Measurements from ENCODE around the gene PTGER1.
A peak's percentile ranks its signal among the peaks of the same experiment; 100 is the strongest.
"Not testable (repeated sequence)": the region's sequence is repeated elsewhere in the genome, so short reads cannot be mapped to it uniquely, and the experiment has no call there.

Gene PTGER1

DNA sequence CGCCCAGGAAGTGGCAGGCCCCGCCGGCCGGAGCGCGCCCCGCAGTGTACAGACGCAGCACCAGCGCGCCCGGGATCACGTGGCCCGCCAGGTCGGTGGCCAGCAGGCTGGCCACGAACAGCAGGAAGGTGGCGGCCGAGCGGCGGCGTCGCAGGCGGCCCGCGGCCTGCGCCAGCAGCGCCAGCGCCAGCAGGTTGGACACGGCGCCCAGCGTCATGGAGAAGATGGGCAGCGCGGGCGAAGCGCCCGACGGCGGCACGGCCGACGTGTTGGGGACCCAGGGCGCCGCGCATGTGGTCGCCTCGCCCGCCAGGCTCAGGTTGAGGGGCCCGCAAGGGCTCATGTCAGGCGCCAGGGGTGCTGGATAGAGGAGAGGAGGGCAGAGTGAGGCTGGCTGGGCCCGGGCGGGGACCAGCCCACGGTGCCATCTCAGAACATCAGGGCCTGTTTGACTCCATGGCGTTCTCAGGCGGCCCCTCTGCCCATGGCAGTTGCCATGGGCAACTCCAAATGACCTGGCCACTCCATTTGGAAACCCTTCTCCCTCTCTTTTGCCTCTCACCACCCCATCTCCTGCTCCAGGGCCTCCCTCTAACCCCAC, 1.1 kb downstream of the PTGER1 start:
- DNase-seq (ENCODE audit: low read depth) = no peak

- no peak for DNase-seq (ENCODE audit: low read depth)
These were observed 1.8 kb downstream of the PTGER1 start for GRCh38 chr19:14473073-14473977.

DNA sequence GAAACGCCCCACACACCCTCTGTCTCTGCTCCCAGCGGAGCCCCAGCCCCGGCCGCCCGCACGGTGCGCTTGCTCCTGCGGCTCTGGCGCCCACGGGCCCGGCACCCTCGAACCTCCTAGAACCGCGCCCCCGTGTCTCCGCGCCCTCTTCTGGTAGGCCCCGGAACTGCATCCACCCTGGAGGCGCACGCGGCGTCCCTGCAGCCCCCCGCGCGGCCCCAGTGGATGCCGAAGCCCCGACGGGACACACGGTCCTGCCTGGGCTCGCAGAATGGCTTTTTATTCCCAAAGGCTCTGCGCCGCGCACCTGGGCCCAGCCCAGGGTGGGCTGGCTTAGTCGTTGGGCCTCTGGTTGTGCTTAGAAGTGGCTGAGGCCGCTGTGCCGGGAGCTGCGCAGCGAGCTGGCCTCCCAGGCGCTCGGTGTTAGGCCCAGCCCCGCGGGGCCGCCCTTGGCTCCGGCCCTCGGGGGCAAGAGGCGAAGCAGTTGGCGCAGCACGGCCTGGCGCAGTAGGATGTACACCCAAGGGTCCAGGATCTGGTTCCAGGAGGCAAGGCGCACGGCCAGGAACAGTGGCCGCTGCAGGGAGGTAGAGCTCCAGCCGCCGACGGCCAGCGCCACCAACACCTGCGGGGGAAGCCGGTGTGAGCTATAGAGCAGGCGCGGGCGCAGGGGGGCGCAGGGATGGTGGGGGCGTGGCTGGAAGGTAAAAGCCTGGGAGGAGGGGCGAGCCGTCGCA, 2.8 kb downstream of the PTGER1 start:
- peak; percentile 47 for DNase-seq (ENCODE audit: low read depth)

- DNase-seq (ENCODE audit: low read depth) = no peak
These were observed 3.5 kb downstream of the PTGER1 start for GRCh38 chr19:14471436-14472187.

- DNase-seq (ENCODE audit: low read depth) = no peak
These were observed 4.9 kb downstream of the PTGER1 start for GRCh38 chr19:14470031-14470876.

GRCh38 chr19:14467816-14468215, 7.3 kb downstream of the PTGER1 start:
- DNase-seq (ENCODE audit: low read depth) = no peak

- no peak for DNase-seq (ENCODE audit: low read depth)
These were observed 7.8 kb downstream of the PTGER1 start for GRCh38 chr19:14467391-14467790.

- no peak for DNase-seq (ENCODE audit: low read depth)
These were observed 11.4 kb downstream of the PTGER1 start for GRCh38 chr19:14463747-14464146.

DNA sequence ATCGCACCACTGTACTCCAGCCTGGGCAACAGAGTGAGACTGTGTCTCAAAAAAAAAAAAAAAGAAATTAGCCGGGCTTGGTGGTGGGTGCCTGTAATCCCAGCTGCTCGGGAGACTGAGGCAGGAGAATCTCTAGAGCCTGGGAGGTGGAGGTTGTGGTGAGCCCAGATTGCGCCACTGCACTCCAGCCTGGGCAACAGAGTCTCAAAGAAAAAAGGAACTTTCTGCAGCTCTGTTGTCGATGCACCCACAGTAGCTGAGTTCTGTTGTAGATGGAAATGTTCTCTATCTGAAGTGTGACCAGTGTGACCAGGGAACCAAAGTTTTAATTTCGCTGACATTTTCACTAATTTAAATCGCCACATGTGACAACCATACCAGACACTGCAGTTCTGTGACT, 12.8 kb downstream of the PTGER1 start:
- not testable (repeated sequence) for DNase-seq (ENCODE audit: low read depth)

DNA sequence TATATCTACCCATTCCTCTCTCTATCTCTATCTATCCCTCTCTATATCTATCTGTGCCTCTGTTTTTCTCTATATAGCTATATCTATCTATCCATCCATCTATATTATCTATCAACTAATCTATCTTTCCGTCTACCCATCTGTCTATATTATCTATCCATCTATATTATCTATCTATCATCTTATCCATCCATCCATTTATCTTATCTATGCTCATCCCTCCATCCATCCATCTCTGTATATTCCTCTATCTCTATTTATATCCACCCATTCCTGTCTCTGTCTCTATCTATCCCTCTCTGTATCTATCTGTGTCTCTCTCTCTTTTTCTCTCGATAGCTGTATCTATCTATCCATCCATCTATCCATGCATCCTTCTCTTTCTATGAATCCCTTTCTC, 14.2 kb downstream of the PTGER1 start:
- no peak for DNase-seq (ENCODE audit: low read depth)

DNA sequence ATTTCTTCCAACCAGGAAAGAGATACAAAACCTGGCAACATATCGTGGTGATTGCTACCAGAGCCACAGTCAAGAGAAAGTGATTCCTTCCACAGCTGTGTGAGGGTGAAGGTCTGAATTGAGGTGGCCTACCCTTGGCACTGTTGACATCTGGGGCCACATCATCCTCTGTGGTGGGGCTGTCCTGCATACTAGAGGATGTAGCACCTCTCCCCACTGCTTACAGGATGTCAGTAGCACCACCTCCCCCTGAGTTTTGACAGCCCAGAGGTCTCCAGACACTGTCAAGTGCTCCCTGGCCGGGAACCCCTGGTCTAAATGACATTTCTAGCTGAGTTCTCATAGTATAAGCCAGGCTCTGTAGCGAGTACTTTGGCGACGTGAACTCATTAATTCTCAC, 15.5 kb downstream of the PTGER1 start:
- DNase-seq (ENCODE audit: low read depth) = no peak

DNA sequence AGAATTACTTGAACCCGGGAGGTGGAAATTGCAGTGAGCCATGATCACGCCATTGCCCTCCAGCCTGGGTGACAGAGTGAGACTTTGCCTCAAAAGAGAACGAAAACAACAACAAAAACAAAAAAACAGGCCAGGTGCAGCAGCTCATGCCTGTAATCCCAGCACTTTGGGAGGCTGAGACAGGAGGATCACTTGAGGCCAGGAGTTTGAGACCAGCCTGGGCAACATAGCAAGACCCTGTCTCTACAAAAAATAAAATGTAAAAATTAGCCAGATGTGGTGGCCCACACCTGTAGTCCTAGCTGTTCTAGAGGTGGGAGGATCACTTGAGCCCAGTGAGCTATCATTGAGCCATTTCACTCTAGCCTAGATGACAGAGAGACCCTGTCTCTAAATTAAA, 22.9 kb downstream of the PTGER1 start:
- not testable (repeated sequence) for DNase-seq (ENCODE audit: low read depth)

DNA sequence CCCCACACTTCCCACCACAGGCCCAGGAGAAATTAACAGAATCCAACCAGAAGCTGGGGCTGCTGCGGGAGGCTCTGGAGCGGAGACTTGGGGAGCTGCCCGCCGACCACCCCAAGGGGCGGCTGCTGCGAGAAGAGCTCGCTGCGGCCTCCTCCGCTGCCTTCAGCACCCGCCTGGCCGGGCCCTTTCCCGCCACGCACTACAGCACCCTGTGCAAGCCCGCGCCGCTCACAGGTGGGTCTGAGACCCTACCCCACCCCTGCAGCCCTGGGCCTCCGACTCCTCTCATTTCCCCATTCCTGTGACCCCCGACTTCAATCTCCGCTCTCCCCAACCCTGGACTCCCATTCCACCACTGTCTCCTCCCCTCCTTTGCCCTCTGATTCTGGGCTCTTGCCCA, 24.3 kb downstream of the PTGER1 start:
- no peak for DNase-seq (ENCODE audit: low read depth)

DNA sequence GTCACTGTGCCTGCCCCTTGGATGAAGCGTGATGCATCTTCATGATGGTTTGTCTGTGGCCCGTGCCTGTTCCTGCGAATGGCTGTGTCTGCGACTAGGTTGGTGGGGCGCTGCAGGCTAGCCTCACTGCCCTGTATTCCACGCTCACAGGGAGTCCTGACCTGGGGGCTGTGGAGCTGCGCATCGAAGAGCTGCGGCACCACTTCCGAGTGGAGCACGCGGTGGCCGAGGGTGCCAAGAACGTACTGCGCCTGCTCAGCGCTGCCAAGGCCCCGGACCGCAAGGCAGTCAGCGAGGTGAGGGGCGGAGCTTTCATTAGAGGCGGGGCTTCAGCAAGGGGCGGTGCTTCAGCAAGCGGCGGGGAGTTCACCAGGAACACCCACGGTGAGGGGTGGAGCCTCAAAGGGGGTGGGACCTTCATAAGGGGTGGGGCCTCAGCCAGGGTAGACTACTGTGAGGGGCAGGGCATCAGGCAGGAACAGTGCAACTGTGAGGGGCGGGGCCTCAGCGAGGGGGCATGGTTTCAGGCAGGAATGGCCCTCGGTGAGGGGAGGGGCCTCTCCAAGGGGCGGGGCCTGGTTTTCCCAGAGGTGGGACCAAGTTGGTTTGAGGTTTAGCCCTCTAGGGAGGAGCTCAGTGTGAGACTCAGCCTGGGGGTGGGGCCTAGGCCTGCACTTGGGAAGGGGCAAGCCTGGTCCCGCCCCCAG, 24.8 kb downstream of the PTGER1 start:
- DNase-seq (ENCODE audit: low read depth) = no peak

- DNase-seq (ENCODE audit: low read depth) = no peak
These were observed 25.8 kb downstream of the PTGER1 start for GRCh38 chr19:14449321-14449720.

- no peak for DNase-seq (ENCODE audit: low read depth)
These were observed 28.7 kb downstream of the PTGER1 start for GRCh38 chr19:14446336-14447036.

- no peak for DNase-seq (ENCODE audit: low read depth)
These were observed 31.4 kb downstream of the PTGER1 start for GRCh38 chr19:14443632-14444216.

GRCh38 chr19:14442891-14443631, 32.1 kb downstream of the PTGER1 start:
- no peak for DNase-seq (ENCODE audit: low read depth)

Data from iris pigment epithelial cell (primary cell).